B cell (primary cell): ENCODE data around the gene UGT1A5.

Experiments used
- EZH2 ChIP-seq: IDR thresholded peaks from 2 replicates; pipeline ENCODE4 v1.6.1; 2012; ENCODE audit warnings: borderline replicate concordance, low read depth, mild to moderate bottlenecking, moderate library complexity, low read length; ENCODE audit not compliant: insufficient read depth, poor library complexity, severe bottlenecking
- TF ChIP-seq, protein P1 (sequence below): fragments of 200-600 bp; IDR thresholded peaks from one replicate; pipeline ENCODE4 v1.8.0; 2022; ENCODE audit warnings: antibody characterized with exemption, mild to moderate bottlenecking

DNA sequence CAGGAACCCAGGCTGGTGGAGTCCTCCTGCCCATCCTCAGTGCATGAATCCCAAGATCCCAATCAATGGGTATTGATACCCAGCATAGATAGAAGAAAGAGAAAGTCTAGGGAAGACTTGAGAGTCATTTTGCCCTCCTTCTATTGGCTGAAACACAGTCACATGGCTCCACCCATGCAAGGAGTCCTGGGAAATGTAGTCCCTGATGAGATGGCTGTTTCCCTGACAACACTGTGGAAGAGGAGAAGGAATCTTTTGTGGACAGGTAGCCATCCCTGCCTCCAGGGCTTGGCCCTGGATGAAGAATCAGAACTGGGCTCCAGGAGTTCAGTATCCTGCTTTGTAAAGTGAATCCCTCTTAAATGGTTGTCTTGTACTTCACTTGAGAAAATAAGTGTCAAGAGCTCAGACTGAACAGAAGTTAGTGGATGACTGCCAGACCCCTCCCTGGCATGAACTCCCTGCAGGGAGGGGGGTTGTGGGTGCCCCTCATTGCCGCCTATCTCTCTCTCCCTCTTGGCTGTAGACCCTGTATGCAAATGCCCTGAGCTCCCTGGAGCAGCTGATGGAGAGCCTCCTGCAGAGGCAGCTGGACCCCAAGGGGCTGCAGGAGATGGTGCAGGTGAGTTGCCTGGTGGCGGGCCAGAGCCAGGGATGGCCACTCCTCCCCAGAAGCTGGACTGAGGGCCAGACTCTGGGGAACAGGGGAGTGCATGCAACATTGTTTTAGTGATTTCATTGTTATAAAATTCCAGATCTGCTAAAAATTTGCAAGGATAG is 101.5 kb downstream of the UGT1A5 start:
- TF ChIP-seq, protein P1, sequence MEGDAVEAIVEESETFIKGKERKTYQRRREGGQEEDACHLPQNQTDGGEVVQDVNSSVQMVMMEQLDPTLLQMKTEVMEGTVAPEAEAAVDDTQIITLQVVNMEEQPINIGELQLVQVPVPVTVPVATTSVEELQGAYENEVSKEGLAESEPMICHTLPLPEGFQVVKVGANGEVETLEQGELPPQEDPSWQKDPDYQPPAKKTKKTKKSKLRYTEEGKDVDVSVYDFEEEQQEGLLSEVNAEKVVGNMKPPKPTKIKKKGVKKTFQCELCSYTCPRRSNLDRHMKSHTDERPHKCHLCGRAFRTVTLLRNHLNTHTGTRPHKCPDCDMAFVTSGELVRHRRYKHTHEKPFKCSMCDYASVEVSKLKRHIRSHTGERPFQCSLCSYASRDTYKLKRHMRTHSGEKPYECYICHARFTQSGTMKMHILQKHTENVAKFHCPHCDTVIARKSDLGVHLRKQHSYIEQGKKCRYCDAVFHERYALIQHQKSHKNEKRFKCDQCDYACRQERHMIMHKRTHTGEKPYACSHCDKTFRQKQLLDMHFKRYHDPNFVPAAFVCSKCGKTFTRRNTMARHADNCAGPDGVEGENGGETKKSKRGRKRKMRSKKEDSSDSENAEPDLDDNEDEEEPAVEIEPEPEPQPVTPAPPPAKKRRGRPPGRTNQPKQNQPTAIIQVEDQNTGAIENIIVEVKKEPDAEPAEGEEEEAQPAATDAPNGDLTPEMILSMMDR, result no peak
- TF ChIP-seq EZH2, result no peak
